IMR-90 (cell line): ENCODE data around the gene GALNT7. TPM values are rescaled to one million over a fixed set of nuclear protein-coding genes. Genes with fewer than 3 reads are reported as not detected.

Experiments used
- ATAC-seq: fragments of 200-7000 bp; cut with Tn5 transposase; 2 replicates; pipeline ENCODE4 v1.9.1; 2020; ENCODE audit warnings: low read depth, mild to moderate bottlenecking, moderate library complexity
- BruUV-seq: library from RNA; stranded (reverse); fragments of 400-500 nt; replicated peaks from 2 replicates; lab custom pipeline; 2021; lab: Mats Ljungman, UMichigan
- CTCF ChIA-PET: fragments of 300-600 bp; formaldehyde crosslinking; extraction: SDS; loops from one replicate; lab custom pipeline; 2021; ENCODE audit warnings: antibody characterized with exemption; lab: Yijun Ruan, JAX
- POLR2A ChIA-PET: fragments of 300-600 bp; sonication (Branson Sonifier 250); formaldehyde crosslinking; loops from one replicate; lab custom pipeline; 2022; ENCODE audit warnings: antibody characterized with exemption; ENCODE audit not compliant: unreplicated experiment; lab: Charles Lee
- DNase-seq: peaks from one replicate; pipeline ENCODE4 v3.0.0; 2013
- H2AFZ ChIP-seq: replicated peaks from 2 replicates; pipeline ENCODE3; 2013; ENCODE audit warnings: low read length, mild to moderate bottlenecking; ENCODE audit not compliant: poor library complexity
- H2AK5ac ChIP-seq: 2 replicates; pipeline ENCODE4 v1.6.1; 2013; ENCODE audit warnings: low read depth, low read length, inconsistent platforms
- H2AK9ac ChIP-seq: replicated peaks from 2 replicates; pipeline ENCODE3; 2013; ENCODE audit warnings: mild to moderate bottlenecking, low read depth, low read length, moderate library complexity; ENCODE audit not compliant: poor library complexity
- H2BK120ac ChIP-seq: 2 replicates; pipeline ENCODE4 v1.6.1; 2013; ENCODE audit warnings: low read depth, low read length, inconsistent platforms
- H2BK15ac ChIP-seq: 3 replicates; pipeline ENCODE4 v1.6.1; 2013; ENCODE audit warnings: low read depth, low read length, inconsistent platforms
- H2BK20ac ChIP-seq: 2 replicates; pipeline ENCODE4 v1.6.1; 2013; ENCODE audit warnings: low read depth, mild to moderate bottlenecking, inconsistent platforms, low read length, moderate library complexity
- H2BK5ac ChIP-seq: 2 replicates; pipeline ENCODE4 v1.6.1; 2013; ENCODE audit warnings: mild to moderate bottlenecking, low read depth, low read length, inconsistent platforms; ENCODE audit not compliant: poor library complexity, severe bottlenecking
- H3K14ac ChIP-seq: replicated peaks from 2 replicates; pipeline ENCODE4 v1.6.1; 2013; ENCODE audit warnings: low read depth, low read length, inconsistent platforms
- H3K18ac ChIP-seq: 2 replicates; pipeline ENCODE4 v1.6.1; 2013; ENCODE audit warnings: low read depth, low read length, control low read depth
- H3K23ac ChIP-seq: 2 replicates; pipeline ENCODE4 v1.6.1; 2013; ENCODE audit warnings: low read depth, low read length, inconsistent platforms
- H3K27ac ChIP-seq: 2 replicates; pipeline ENCODE4 v1.5.1; 2013; ENCODE audit warnings: mild to moderate bottlenecking, control low read depth, low read length; ENCODE audit not compliant: insufficient read depth
- H3K27me3 ChIP-seq: 2 replicates; pipeline ENCODE4 v1.6.1; 2013; ENCODE audit warnings: low read length; ENCODE audit not compliant: control insufficient read depth, insufficient read depth
- H3K36me3 ChIP-seq: 2 replicates; pipeline ENCODE4 v1.6.1; 2013; ENCODE audit warnings: low read length, mixed read lengths; ENCODE audit not compliant: control insufficient read depth, insufficient read depth
- H3K4ac ChIP-seq: 2 replicates; pipeline ENCODE4 v1.6.1; 2013; ENCODE audit warnings: low read depth, low read length, inconsistent platforms
- H3K4me1 ChIP-seq: 2 replicates; pipeline ENCODE4 v1.6.1; 2013; ENCODE audit warnings: low read length, mixed read lengths; ENCODE audit not compliant: control insufficient read depth, insufficient read depth
- H3K4me2 ChIP-seq: 2 replicates; pipeline ENCODE4 v1.6.1; 2013; ENCODE audit warnings: low read depth, mild to moderate bottlenecking, control low read depth, low read length, moderate library complexity
- H3K4me3 ChIP-seq: 2 replicates; pipeline ENCODE4 v1.5.1; 2013; ENCODE audit warnings: low read depth, mild to moderate bottlenecking, control low read depth, low read length, moderate library complexity; ENCODE audit not compliant: insufficient read depth
- H3K56ac ChIP-seq: 2 replicates; pipeline ENCODE4 v1.6.1; 2013; ENCODE audit warnings: low read length, inconsistent platforms; ENCODE audit not compliant: insufficient read depth; ENCODE audit errors: extremely low read depth
- H3K79me1 ChIP-seq, 2 experiments: 2 replicates each; pipeline ENCODE4 v1.6.1; 2013; ENCODE audit warnings: low read length in 2 of 2, inconsistent platforms in 1 of 2, low read depth in 1 of 2
- H3K9ac ChIP-seq: 2 replicates; pipeline ENCODE4 v1.6.1; 2013; ENCODE audit warnings: low read depth, low read length, control low read depth
- H3K9me1 ChIP-seq: 2 replicates; pipeline ENCODE4 v1.6.1; 2013; ENCODE audit warnings: low read length, inconsistent platforms; ENCODE audit not compliant: insufficient read depth
- H3K9me3 ChIP-seq: 2 replicates; pipeline ENCODE4 v1.6.1; 2013; ENCODE audit warnings: low read length; ENCODE audit not compliant: control insufficient read depth, insufficient read depth
- H4K20me1 ChIP-seq: 2 replicates; pipeline ENCODE4 v1.6.1; 2013; ENCODE audit warnings: low read length, inconsistent platforms; ENCODE audit not compliant: insufficient read depth
- H4K5ac ChIP-seq: 2 replicates; pipeline ENCODE4 v1.6.1; 2013; ENCODE audit warnings: mild to moderate bottlenecking, low read depth, low read length, control low read depth
- H4K8ac ChIP-seq, 2 experiments: 2 replicates each; pipeline ENCODE4 v1.6.1; 2013; ENCODE audit warnings: low read depth in 2 of 2, low read length in 2 of 2, control low read depth in 1 of 2, inconsistent platforms in 1 of 2
- H4K91ac ChIP-seq: 2 replicates; pipeline ENCODE4 v1.6.1; 2013; ENCODE audit warnings: low read depth, low read length, inconsistent platforms; ENCODE audit not compliant: insufficient read depth
- BHLHE40 ChIP-seq: fragments of 150-350 bp; IDR thresholded peaks from 2 replicates; pipeline ENCODE4 v1.6.1; 2016; ENCODE audit warnings: mild to moderate bottlenecking, low read depth, low read length
- CEBPB ChIP-seq: IDR thresholded peaks from 2 replicates; pipeline ENCODE4 v1.6.1; 2012; ENCODE audit warnings: low read depth, low read length, improper control_type of control experiment
- CHD1 ChIP-seq: IDR thresholded peaks from 2 replicates; pipeline ENCODE4 v1.6.1; 2012; ENCODE audit warnings: low read depth, low read length, improper control_type of control experiment
- FOS ChIP-seq: fragments of 150-350 bp; IDR thresholded peaks from 2 replicates; pipeline ENCODE4 v1.6.1; 2016; ENCODE audit warnings: low read depth, low read length
- MAFK ChIP-seq: IDR thresholded peaks from 2 replicates; pipeline ENCODE4 v1.6.1; 2012; ENCODE audit warnings: low read depth, low read length, improper control_type of control experiment
- MAZ ChIP-seq: IDR thresholded peaks from 2 replicates; pipeline ENCODE4 v1.6.1; 2012; ENCODE audit warnings: low read depth, mild to moderate bottlenecking, low read length, improper control_type of control experiment, moderate library complexity, borderline replicate concordance
- RCOR1 ChIP-seq: IDR thresholded peaks from 2 replicates; pipeline ENCODE4 v1.6.1; 2012; ENCODE audit warnings: mild to moderate bottlenecking, low read length, improper control_type of control experiment; ENCODE audit not compliant: insufficient replicate concordance
- WGBS, 2 experiments: methylation state at CpG; one replicate each; pipeline versions ENCODE4 v1.1.5 to v1.1.7; 2013; ENCODE audit warnings: missing lambda C conversion rate in 2 of 2; ENCODE audit not compliant: insufficient read length in 1 of 2; ENCODE audit errors: extremely low coverage in 2 of 2; 5-methylcytosine and 5-hydroxymethylcytosine counted together
- dilution Hi-C: fragments of 300-500 bp; cut with HindIII; formaldehyde crosslinking; loops from one replicate; pipeline ENCODE4 v1.14.3; 2018; ENCODE audit warnings: low sequenced_read_pairs; ENCODE audit not compliant: unreplicated experiment
- in situ Hi-C: fragments of 300-500 bp; cut with MboI; formaldehyde crosslinking; loops from 3 replicates; pipeline ENCODE4 v1.14.3; 2019; ENCODE audit warnings: low sequenced_read_pairs, inconsistent platforms, mixed read lengths
- intact Hi-C: fragments of 100-400 bp; cut with micrococcal nuclease; formaldehyde crosslinking; loops from 2 replicates; pipeline ENCODE4 v1.10.0; 2022
- polyA plus RNA-seq, 3 experiments: library from polyadenylated mRNA; depleted of rRNA; stranded (reverse); fragments of >200 nt; gene quantifications; 2 replicates each; pipeline ENCODE4 v1.2.3, GENCODE V29; 2012; ENCODE audit warnings: low replicate concordance in 1 of 3
- total RNA-seq: library from RNA; depleted of rRNA; stranded (reverse); fragments of >200 nt; gene quantifications from 2 replicates; pipeline ENCODE4 v1.2.3, GENCODE V29; 2012

Gene GALNT7
- total and polyA plus RNA-seq, 2 of the 4 experiments (the other 2 are of a cell fraction), result 19.1 to 31.2 TPM

DNA sequence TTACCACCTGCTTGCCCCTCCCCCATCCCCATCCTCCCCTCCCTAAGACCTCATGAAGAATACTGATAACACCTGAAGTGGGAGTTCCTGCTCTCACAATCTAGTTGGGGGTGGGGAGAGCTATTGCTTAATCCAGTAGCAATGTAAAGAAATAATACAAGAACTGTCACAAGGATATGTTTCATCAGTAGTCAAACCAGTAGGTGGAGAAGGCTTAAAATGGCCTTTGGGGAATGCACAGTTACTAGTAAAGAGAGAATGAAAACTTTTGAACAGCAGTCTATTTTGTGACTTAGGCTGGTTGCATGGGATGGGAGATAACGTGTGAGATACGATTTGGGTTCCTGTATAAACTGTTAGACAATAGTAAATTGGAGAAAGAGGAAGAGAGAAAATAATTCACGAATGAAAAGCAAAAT, 6.0 kb downstream of the GALNT7 start:
- no peak overlapping the region for H2AK5ac ChIP-seq
- no peak overlapping the region for H2AFZ ChIP-seq
- no peak overlapping the region for H4K8ac ChIP-seq
- no peak overlapping the region for H3K4ac ChIP-seq
- no peak for DNase-seq
- no peak overlapping the region for H3K18ac ChIP-seq
- H3K27ac ChIP-seq, result no peak overlapping the region
- H2BK120ac ChIP-seq, result no peak overlapping the region
- H3K27me3 ChIP-seq, result no peaks in the 10 kb centered on the region
- ATAC-seq, result no peak
- no peak overlapping the region for H2BK5ac ChIP-seq
- H2AK9ac ChIP-seq, result no peak overlapping the region
- ChIA-PET CTCF (no interaction called here), POLR2A (no interaction called here)
- intact Hi-C loops (no loop called here), dilution Hi-C loops (no loop called here), in situ Hi-C loops (no loop called here)
- no peaks in the 10 kb centered on the region for H3K9me3 ChIP-seq
- H3K79me1 ChIP-seq, result peaks cover 35 to 46% of the 10 kb centered on the region in 2 experiments; a peak in 3 of 4 replicates
- no peak overlapping the region for H4K91ac ChIP-seq
- peaks cover 2% of the 10 kb centered on the region; the same call in 1 of the 2 replicates for H3K4me1 ChIP-seq
- no TSS peak for BruUV-seq
- H4K5ac ChIP-seq, result no peak overlapping the region
- H3K23ac ChIP-seq, result no peak overlapping the region
- no peaks in the 10 kb centered on the region for H3K36me3 ChIP-seq
- no peak overlapping the region for H3K9ac ChIP-seq
- H3K4me3 ChIP-seq, result no peak overlapping the region
- 93% methylated on average over 2 of the region's 3 CpGs; no CpG with 5 or more reads in 1 of the 2 experiments for WGBS, 2 experiments
- no peak overlapping the region for H3K14ac ChIP-seq
- no peak overlapping the region for H3K4me2 ChIP-seq
- TF ChIP-seq BHLHE40, result no peak
- peak; percentile 31; the same call in 1 of the 2 replicates for TF ChIP-seq CEBPB
- TF ChIP-seq RCOR1, result no peak
- no peak for TF ChIP-seq FOS
- TF ChIP-seq CHD1, result no peak
- no peak for TF ChIP-seq MAFK
- no peak for TF ChIP-seq MAZ
- H3K9me1 ChIP-seq, result no peaks in the 10 kb centered on the region
- H2BK20ac ChIP-seq, result no peak overlapping the region
- H4K20me1 ChIP-seq, result no peaks in the 10 kb centered on the region; the same call in 1 of the 2 replicates
- no peak overlapping the region for H2BK15ac ChIP-seq
- H3K56ac ChIP-seq, result no peak overlapping the region
